Gastrocnemius medialis (tissue), 4 donors: ENCODE measurements around the gene MERTK. TPM values are rescaled to one million over a fixed set of nuclear protein-coding genes. Genes with fewer than 3 reads are reported as not detected.

ENCODE experiments used
- ATAC-seq, 2 donors: fragments of 150-250 bp; one replicate each; pipeline ENCODE4 v1.9.1; 2016
- DNase-seq, 2 donors: peaks; one replicate each; pipeline ENCODE4 v3.0.0-alpha.2; 2019
- H3K27ac ChIP-seq, 4 donors: fragments of 200-600 bp; sonication (generic); 1 replicate in 1 of 4; 2 replicates in 3 of 4; pipeline ENCODE4 v1.5.1; 2016 to 2018; ENCODE audit warnings: mild to moderate bottlenecking in 2 of 4, moderate library complexity in 1 of 4
- H3K27me3 ChIP-seq, 3 donors: fragments of 200-600 bp; sonication (generic) in 2 of 3; 1 replicate in 1 of 3; 2 replicates in 2 of 3; pipeline versions ENCODE4 v1.5.1 to v1.6.0; 2016 to 2019; ENCODE audit warnings: mild to moderate bottlenecking in 1 of 3, moderate library complexity in 1 of 3
- H3K36me3 ChIP-seq, 2 donors: fragments of 200-600 bp; sonication (generic) in 1 of 2; one replicate each; pipeline ENCODE4 v1.5.1; 2017 to 2018
- H3K4me1 ChIP-seq, 2 donors: fragments of 200-600 bp; sonication (generic) in 1 of 2; one replicate each; pipeline ENCODE4 v1.5.1; 2016 to 2017; ENCODE audit warnings: mild to moderate bottlenecking in 2 of 2
- H3K4me3 ChIP-seq, 4 donors: fragments of 200-600 bp; sonication (generic) in 3 of 4; 1 replicate in 1 of 4; 2 replicates in 3 of 4; pipeline ENCODE4 v1.5.1; 2016 to 2019; ENCODE audit warnings: mild to moderate bottlenecking in 2 of 4
- H3K9me3 ChIP-seq, 3 donors: fragments of 200-600 bp; sonication (generic) in 2 of 3; 1 replicate in 1 of 3; 2 replicates in 2 of 3; pipeline ENCODE4 v1.5.1; 2016 to 2019
- CTCF ChIP-seq, 5 experiments: fragments of 450-650 bp in 3 of 5; fragments of 200-600 bp in 2 of 5; sonication (generic) in 2 of 5; IDR thresholded peaks in 4 of 5; conservative IDR thresholded peaks in 1 of 5; 1 replicate in 4 of 5; 2 replicates in 1 of 5; pipeline ENCODE4 v1.5.1; 2016 to 2019; ENCODE audit warnings: antibody characterized with exemption in 5 of 5, mild to moderate bottlenecking in 3 of 5, moderate library complexity in 3 of 5
- POLR2A ChIP-seq, 2 donors: fragments of 450-650 bp; IDR thresholded peaks; one replicate each; pipeline ENCODE4 v1.6.1; 2017; ENCODE audit warnings: antibody characterized with exemption in 2 of 2, mild to moderate bottlenecking in 2 of 2, moderate library complexity in 2 of 2
- in situ Hi-C, 4 donors: fragments of 200-750 bp; cut with MboI; loops; one replicate each; pipeline versions ENCODE4 v1.15.0 to v1.8.0; 2017; ENCODE audit warnings: low sequenced_read_pairs in 4 of 4
- intact Hi-C: fragments of 100-400 bp; cut with DNase I; formaldehyde crosslinking; loops from one replicate; pipeline ENCODE4 v1.15.1; 2023; ENCODE audit warnings: low total_unique reads
- total RNA-seq, 4 donors: library from RNA; depleted of rRNA; stranded (reverse); fragments of >200 nt; gene quantifications; one replicate each; pipeline versions ENCODE4 v1.1.0 to v1.2.3, GENCODE V29; 2016

The MERTK gene
- total RNA-seq, 4 donors from 2014 or later, result 2.4 to 5.7 (median 3.7) TPM

- intact Hi-C loops, result no loop called here
- in situ Hi-C loops, result no loop called here
- ATAC-seq (no peak), DNase-seq (no peak)
- Histone ChIP-seq H3K27me3 (no peaks in the 10 kb centered on the region), H3K4me3 (no peak overlapping the region), H3K27ac (no peak overlapping the region), H3K36me3 (peaks cover 0 to 8% of the 10 kb centered on the region in 2 donors), H3K9me3 (no peaks in the 10 kb centered on the region), H3K4me1 (no peaks in the 10 kb centered on the region)
- no peak for TF ChIP-seq CTCF (IDR thresholded peaks at IDR 0.05 in 4 of 5, conservative IDR thresholded peaks at IDR 0.05 in 1 of 5)
- no peak for TF ChIP-seq POLR2A (IDR thresholded peaks at IDR 0.05)
Observed at GRCh38 chr2:112021781-112022231, 123.4 kb downstream of the MERTK start.

DNA sequence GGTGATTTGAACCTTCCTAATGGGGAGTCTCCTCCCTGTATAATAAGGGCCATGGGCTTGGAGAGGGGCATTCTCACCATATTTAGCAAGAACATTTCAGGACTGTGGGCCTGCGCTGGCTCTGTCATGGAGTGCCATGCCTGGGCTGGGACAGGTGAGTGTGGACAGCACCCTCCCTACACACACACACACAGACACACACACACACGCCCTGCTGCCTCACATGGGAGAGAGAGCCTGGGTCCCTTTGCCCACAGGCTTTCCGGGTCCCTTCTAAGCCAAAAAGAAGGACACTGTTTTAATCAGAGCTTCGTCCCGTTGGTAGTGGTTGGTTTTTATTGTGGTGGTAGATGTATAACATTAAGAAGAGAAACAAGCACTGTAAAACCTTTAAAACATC, 125.3 kb downstream of the MERTK start:
- no peak for ATAC-seq
- no peak for TF ChIP-seq CTCF (IDR thresholded peaks at IDR 0.05 in 4 of 5, conservative IDR thresholded peaks at IDR 0.05 in 1 of 5)
- TF ChIP-seq POLR2A (IDR thresholded peaks at IDR 0.05), result no peak
- no peaks in the 10 kb centered on the region for H3K9me3 ChIP-seq
- H3K27ac ChIP-seq, result no peak overlapping the region
- no peak overlapping the region for H3K4me3 ChIP-seq
- no peaks in the 10 kb centered on the region for H3K4me1 ChIP-seq
- no peaks in the 10 kb centered on the region for H3K27me3 ChIP-seq
- in situ Hi-C loops, result no loop called here
- H3K36me3 ChIP-seq, result peaks cover 0 to 8% of the 10 kb centered on the region in 2 donors
- no peak for DNase-seq
- intact Hi-C loops, result no loop called here

GRCh38 chr2:112024231-112024630, 125.8 kb downstream of the MERTK start:
- ATAC-seq, result no peak
- Histone ChIP-seq H3K4me1 (no peaks in the 10 kb centered on the region), H3K4me3 (no peak overlapping the region), H3K9me3 (no peaks in the 10 kb centered on the region), H3K27ac (no peak overlapping the region), H3K27me3 (no peaks in the 10 kb centered on the region), H3K36me3 (peaks cover 0 to 8% of the 10 kb centered on the region in 2 donors)
- TF ChIP-seq CTCF (IDR thresholded peaks at IDR 0.05 in 4 of 5, conservative IDR thresholded peaks at IDR 0.05 in 1 of 5) (no peak), POLR2A (IDR thresholded peaks at IDR 0.05) (no peak)
- in situ Hi-C loops (no loop called here), intact Hi-C loops (no loop called here)
- no peak for DNase-seq

- H3K9me3 ChIP-seq, result no peaks in the 10 kb centered on the region
- peaks cover 0 to 7% of the 10 kb centered on the region in 2 donors for H3K36me3 ChIP-seq
- in situ Hi-C loops, result no loop called here
- TF ChIP-seq CTCF (IDR thresholded peaks at IDR 0.05 in 4 of 5, conservative IDR thresholded peaks at IDR 0.05 in 1 of 5), result no peak
- no peak for TF ChIP-seq POLR2A (IDR thresholded peaks at IDR 0.05)
- no peaks in the 10 kb centered on the region for H3K4me1 ChIP-seq
- no peak overlapping the region for H3K27ac ChIP-seq
- no peak for DNase-seq
- ATAC-seq, result no peak
- H3K27me3 ChIP-seq, result no peaks in the 10 kb centered on the region
- no peak overlapping the region for H3K4me3 ChIP-seq
- intact Hi-C loops, result no loop called here
Observed at GRCh38 chr2:112024896-112025491, 126.6 kb downstream of the MERTK start.

- TF ChIP-seq CTCF (IDR thresholded peaks at IDR 0.05 in 4 of 5, conservative IDR thresholded peaks at IDR 0.05 in 1 of 5), result no peak
- no peak for TF ChIP-seq POLR2A (IDR thresholded peaks at IDR 0.05)
- H3K36me3 ChIP-seq, result no peaks in the 10 kb centered on the region
- H3K27ac ChIP-seq, result no peak overlapping the region
- in situ Hi-C loops, result no loop called here
- H3K9me3 ChIP-seq, result no peaks in the 10 kb centered on the region
- DNase-seq (no peak), ATAC-seq (no peak)
- H3K4me1 ChIP-seq, result peaks cover 0 to 1% of the 10 kb centered on the region in 2 donors
- no peak overlapping the region for H3K4me3 ChIP-seq
- intact Hi-C loops, result no loop called here
- no peaks in the 10 kb centered on the region for H3K27me3 ChIP-seq
Observed at GRCh38 chr2:112026509-112026908, 128.1 kb downstream of the MERTK start.
